NCI-H2029 (cell line): ENCODE measurements around the gene L1TD1.
"Not testable (repeated sequence)": the region's sequence is repeated elsewhere in the genome, so short reads cannot be mapped to it uniquely, and the experiment has no call there.

ENCODE experiments used
- DNase-seq: peaks from one replicate; lab custom pipeline; 2025; lab: John Stamatoyannopoulos, UW

Gene L1TD1

GRCh38 chr1:62198069-62198780 lies 3.6 kb downstream of the L1TD1 start:
- no peak for DNase-seq

GRCh38 chr1:62198781-62199125 lies 4.1 kb downstream of the L1TD1 start:
- no peak for DNase-seq

- DNase-seq: no peak
Observed at GRCh38 chr1:62207187-62207586, 12.5 kb downstream of the L1TD1 start.

GRCh38 chr1:62208087-62208486 lies 13.4 kb downstream of the L1TD1 start:
- DNase-seq: no peak

GRCh38 chr1:62208970-62209369 lies 14.3 kb downstream of the L1TD1 start:
- DNase-seq: no peak

- DNase-seq: no peak
Observed at GRCh38 chr1:62209931-62210595, 15.4 kb downstream of the L1TD1 start.

- DNase-seq: no peak
Observed at GRCh38 chr1:62210960-62211359, 16.3 kb downstream of the L1TD1 start.

- no peak for DNase-seq
Observed at GRCh38 chr1:62212411-62212810, 17.8 kb downstream of the L1TD1 start.

GRCh38 chr1:62213075-62213914 lies 18.6 kb downstream of the L1TD1 start:
- DNase-seq: no peak

GRCh38 chr1:62218604-62219003 lies 24.0 kb downstream of the L1TD1 start:
- DNase-seq: no peak

GRCh38 chr1:62220456-62220855 lies 25.8 kb downstream of the L1TD1 start:
- DNase-seq: not testable (repeated sequence)

- DNase-seq: no peak
Observed at GRCh38 chr1:62221171-62221570, 26.5 kb downstream of the L1TD1 start.

GRCh38 chr1:62222321-62222720 lies 27.7 kb downstream of the L1TD1 start:
- DNase-seq: no peak

- no peak for DNase-seq
Observed at GRCh38 chr1:62224182-62224581, 29.5 kb downstream of the L1TD1 start.

GRCh38 chr1:62227496-62227895 lies 32.8 kb downstream of the L1TD1 start:
- no peak for DNase-seq

- no peak for DNase-seq
Observed at GRCh38 chr1:62228136-62228882, 33.7 kb downstream of the L1TD1 start.

- DNase-seq: no peak
Observed at GRCh38 chr1:62228883-62229187, 34.2 kb downstream of the L1TD1 start.

- DNase-seq: no peak
Observed at GRCh38 chr1:62229468-62229867, 34.8 kb downstream of the L1TD1 start.

GRCh38 chr1:62229932-62230331 lies 35.3 kb downstream of the L1TD1 start:
- no peak for DNase-seq

GRCh38 chr1:62230718-62231117 lies 36.1 kb downstream of the L1TD1 start:
- DNase-seq: no peak

GRCh38 chr1:62232871-62233278 lies 38.2 kb downstream of the L1TD1 start:
- DNase-seq: no peak

- no peak for DNase-seq
Observed at GRCh38 chr1:62233926-62234450, 39.3 kb downstream of the L1TD1 start.
